ENCODE results near the gene SPDYE2. TPM values are rescaled to one million over a fixed set of nuclear protein-coding genes. Genes with fewer than 3 reads are reported as not detected.
"Not testable (repeated sequence)": the region's sequence is repeated elsewhere in the genome, so short reads cannot be mapped to it uniquely, and the experiment has no call there.

The SPDYE2 gene, protein sequence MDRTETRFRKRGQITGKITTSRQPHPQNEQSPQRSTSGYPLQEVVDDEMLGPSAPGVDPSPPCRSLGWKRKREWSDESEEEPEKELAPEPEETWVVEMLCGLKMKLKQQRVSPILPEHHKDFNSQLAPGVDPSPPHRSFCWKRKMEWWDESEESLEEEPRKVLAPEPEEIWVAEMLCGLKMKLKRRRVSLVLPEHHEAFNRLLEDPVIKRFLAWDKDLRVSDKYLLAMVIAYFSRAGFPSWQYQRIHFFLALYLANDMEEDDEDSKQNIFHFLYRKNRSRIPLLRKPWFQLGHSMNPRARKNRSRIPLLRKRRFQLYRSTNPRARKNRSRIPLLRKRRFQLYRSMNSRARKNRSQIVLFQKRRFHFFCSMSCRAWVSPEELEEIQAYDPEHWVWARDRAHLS
- total RNA-seq, result 0.12 TPM in 1 of 2 replicates, not detected in the other

DNA sequence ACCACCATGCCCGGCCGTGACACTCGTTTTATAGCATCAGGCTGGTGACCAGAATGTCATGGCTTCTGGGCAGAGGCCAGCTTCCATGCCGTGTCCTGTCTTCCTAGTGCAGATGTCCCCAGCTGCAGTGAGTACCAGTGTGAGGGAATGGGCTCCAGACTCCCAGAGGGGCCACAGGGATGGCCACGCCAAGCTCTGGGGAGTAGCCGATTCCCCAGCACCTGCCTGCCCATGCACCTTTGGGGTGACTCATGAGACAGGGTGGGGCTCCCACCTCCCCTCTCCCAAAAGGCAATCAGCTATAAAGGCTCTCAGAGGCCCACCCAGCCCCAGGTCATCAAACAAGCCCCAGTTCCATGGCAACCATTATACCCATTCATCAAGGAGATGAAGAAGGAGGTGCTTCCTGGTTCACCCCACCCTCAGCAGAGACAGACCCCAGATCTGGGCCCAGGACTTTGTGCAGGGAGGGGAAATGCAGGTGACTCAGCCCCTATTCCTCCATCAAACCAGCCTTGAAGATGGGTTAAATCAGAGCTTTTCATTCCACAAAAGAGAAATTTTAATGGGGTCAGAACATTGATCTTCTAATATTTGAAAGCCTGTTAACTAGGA is at the start of gene SPDYE2:
Gene SPDYE2 (plus strand): TSS at position 419 of the 615 bp plus-strand sequence. CDS start 2,030 bp downstream, outside the sequence.
- intact Hi-C loops (cut with micrococcal nuclease), result not testable (repeated sequence)

DNA sequence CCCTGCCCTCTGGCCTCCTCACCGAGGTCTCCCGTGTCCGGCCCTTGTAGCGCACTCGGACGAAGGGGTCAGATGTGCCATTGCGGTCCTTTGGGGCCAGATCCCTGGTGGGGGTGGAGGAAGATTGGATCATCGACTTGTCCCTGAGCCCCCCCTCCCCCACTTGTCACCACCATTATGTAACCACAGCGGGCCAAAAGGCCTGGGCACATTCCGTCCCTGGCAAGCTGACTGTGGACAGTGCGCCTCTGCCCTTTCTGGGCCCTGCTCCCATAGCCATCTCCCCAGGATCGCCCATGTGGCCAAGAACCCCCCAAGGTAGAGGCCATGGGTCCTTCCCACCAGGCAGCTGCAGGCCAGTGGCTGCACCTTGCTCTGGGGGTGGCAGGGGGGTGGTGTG is 47.9 kb upstream of the SPDYE2 start:
- intact Hi-C loops (cut with micrococcal nuclease), result not testable (repeated sequence)

DNA sequence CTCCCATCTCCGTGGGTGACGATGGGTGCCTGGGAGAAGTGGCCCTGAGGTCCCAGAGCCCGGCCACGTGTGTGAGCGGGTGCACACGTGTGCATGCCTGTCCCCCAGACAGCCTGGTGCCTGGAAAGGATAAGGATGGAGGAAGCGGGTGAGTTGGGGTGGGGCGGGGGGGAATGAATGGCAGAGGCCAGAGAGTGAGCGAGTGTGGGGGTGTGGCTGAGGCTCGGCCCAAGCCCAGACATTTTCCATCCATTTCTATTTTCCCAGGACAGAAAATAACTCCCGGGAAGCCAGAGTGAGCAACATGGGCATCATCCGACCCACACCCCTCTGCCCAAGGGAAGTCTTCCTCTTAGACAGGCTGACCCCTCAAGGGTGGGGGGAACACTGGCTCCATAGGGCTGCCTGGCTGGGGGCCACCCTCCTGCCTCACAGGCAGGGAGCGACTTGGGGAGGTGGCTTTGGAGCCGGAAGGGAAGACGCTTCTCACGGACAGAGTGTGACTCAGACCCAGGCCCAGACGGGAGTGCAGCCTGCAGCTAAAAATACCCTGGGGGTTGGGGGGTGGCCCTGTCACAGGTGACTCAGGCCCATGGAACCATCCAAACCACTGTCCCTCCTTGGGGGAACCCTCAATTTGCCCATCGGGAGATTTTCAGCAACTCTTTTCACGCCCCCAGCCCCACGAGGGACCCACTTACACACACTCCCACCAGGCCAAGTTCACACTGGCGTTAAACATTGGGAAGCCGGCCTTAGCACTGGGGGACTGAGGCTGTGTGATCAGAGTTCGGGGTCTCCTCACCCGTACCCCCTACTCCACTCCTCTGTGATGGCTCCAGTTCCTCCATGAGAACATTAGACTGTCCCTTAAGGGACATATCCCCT is 45.5 kb upstream of the SPDYE2 start:
- intact Hi-C loops (cut with micrococcal nuclease), result not testable (repeated sequence)

DNA sequence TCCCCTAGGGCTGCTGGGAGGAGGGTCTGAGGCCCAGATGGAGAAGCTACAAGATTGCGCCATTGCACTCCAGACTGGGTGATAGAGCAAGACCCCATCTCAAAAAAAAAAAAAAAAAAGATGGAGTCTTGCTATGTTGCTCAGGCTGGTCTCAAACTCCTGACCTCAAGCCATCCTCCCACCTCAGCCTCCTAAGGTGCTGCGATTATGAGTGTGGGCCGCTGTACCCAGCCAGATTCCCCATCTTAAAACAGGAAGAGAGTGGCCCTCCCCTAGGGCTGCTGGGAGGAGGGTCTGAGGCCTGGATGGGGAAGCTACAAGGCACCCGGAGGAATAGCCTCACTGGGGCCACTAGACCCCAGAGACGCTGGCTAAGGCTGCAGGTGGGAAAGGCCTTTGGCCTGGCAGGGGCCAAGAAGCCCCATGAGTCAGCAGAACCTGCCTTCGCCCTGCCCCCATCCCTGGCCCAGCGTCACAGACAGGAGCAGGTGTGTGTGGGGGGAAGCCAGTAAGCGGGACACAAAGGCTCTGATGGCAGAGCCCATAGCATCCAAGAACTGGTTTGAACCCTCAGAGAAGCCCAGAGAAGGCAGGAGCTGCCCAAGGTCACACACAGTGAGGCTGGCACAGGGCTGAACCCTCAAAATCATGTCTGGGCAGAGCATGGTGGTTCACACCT is 43.5 kb upstream of the SPDYE2 start:
- intact Hi-C loops (cut with micrococcal nuclease), result not testable (repeated sequence)

DNA sequence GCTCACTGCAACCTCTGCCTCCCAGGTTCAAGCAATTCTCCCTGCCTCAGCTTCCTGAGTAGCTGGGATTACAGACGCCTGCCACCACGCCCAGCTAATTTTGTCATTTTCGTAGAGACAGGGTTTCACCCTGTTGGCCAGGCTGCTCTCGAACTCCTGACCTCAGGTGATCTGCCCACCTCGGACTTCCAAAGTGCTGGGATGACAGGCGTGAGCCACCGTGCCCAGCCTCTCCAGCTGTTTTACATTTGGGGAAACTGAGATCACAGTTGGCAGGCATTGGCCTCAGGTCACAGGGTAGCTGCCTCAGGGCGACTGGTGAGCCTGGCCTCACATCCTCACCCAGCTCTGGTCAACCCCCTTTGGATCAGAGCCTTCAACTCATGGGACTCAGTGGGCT is 40.5 kb upstream of the SPDYE2 start:
- intact Hi-C loops (cut with micrococcal nuclease), result not testable (repeated sequence)

DNA sequence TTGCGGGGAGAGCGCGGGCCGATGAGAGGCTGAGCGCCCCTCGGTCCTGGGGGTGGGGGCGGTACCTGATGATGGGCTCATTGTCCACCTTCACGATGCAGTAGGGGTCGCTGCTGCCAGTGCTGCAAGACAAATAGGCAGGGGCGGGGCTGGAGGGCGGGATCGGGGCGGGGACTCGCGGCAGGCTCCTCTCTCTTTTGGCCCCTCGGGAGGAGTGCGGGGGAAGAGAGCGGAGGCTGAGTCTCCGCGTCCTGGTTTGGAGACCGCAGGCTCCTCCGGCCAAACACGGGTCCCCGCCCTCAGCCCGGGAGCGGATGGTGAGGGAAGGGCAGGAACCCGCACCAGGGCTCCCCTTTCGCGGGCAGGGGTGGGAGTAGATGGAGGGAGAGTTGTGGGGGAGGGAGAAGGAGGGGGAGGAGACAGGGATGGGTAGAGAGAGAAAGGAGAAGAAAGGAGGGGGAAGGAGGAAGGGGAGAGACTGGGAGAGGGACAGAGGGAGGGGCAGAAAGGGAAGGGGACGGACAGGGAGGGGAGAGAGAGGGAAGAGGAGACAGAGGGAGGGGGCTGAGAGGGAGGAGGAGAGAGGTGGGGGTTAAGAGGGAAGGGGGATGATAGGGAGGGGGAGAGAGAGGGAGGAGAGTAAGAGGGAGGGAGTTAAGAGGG is 39.0 kb upstream of the SPDYE2 start:
- intact Hi-C loops (cut with micrococcal nuclease), result not testable (repeated sequence)

DNA sequence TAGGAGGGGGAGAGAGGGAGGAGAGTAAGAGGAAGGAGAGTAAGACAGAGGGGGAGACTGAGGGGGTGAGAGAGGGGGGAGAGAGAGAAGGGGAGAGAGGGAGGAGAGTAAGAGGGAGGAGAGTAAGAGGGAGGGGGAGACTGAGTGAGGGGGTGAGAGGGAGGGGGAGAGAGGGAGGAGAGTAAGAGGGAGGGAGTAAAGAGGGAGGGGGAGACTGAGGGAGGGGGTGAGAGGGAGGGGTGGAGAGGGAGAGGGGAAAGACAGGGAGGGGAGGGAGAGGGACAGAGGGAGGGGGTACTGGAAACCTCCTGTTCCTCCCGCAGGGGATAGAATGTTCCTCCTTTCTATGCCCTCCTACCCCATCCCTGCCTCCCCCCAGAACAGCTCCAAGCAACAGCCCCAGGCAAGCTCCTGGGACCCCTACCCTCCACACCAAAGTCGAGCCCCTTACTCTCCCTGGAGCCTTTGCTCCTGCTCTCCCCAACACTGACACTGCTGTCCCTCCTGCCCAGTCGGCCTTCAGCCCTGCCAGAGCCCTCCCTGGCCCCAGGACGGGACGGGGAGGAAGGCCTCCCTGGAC is 38.3 kb upstream of the SPDYE2 start:
- intact Hi-C loops (cut with micrococcal nuclease), result not testable (repeated sequence)

DNA sequence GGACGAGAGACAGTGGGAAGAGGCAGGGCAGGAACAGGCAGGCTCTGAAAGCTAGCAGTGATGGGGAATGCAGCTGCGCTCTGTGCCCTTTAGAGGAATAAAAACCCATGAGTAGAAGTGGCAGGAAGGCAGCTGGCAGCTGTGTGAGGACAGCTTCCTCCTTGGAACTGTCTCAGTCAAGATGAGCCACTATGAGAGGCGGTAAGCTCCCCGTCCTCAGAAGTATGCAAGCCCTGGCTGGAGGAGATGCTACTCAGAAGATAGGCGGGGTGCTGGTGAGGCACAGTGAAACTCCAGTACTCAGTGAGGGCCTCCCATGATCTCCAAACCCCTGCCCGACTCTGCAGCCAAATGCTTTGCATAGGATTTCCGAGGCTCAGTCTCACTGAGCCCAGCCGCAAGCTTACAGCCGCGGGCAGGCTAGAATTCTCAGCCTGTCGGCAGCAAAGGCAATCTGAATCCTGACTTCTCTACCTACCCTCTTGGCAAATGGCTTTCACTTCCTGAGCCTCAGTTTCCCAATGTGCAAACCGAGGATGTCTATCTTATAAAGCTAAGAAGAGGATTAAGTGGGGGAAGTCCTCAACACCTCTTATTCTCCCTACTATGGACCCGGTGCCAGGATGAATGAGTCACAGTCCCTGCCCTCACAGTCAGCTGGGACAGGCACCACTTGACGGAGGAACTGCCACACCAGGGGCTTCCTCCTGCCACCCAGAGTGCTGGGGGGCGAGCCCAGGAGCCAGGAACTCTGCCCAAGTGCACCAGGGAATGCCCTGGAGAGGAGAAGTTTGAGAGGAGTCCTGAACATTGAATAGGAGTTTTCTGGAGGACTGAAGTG is 35.9 kb upstream of the SPDYE2 start:
- intact Hi-C loops (cut with micrococcal nuclease), result not testable (repeated sequence)

DNA sequence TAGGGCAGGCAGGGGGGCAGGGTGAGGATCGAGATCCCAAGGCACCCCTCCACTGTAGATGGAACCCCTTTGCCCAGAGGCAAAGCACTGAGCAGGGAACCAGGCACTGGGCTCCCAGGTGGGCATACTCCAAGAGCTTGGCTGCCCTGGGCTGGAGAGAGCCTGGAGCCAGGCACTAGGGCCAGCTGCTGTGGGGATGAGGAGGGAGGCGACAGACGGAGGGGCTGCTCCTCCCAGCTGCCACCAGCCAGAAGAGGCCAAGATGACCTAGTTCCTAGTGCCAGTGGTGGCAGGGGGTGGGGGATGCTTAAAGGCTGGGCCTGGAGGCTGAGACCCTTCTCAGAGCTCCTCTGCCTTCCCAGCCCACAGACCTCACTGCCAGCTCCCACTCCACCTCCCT is 35.1 kb upstream of the SPDYE2 start:
- intact Hi-C loops (cut with micrococcal nuclease), result not testable (repeated sequence)

DNA sequence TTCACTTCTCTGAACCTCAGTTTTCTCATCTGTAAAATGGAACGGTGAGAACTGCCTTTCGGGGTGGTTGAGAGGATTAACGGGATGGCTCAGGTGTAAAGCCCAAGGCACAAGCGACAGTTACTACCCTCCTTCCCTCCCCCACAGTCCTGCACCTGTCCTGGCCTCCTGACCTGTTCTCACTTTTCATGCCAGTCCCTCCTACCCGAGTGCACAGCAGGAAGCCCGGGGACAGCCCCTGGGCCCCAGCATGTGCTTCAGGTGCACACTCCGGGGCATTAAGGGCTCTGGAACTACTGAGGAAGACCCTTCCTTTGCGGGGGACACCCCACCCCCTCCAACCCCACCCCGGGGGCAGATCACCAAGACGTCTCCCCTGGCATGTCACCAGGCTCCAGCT is 34.1 kb upstream of the SPDYE2 start:
- intact Hi-C loops (cut with micrococcal nuclease), result not testable (repeated sequence)

DNA sequence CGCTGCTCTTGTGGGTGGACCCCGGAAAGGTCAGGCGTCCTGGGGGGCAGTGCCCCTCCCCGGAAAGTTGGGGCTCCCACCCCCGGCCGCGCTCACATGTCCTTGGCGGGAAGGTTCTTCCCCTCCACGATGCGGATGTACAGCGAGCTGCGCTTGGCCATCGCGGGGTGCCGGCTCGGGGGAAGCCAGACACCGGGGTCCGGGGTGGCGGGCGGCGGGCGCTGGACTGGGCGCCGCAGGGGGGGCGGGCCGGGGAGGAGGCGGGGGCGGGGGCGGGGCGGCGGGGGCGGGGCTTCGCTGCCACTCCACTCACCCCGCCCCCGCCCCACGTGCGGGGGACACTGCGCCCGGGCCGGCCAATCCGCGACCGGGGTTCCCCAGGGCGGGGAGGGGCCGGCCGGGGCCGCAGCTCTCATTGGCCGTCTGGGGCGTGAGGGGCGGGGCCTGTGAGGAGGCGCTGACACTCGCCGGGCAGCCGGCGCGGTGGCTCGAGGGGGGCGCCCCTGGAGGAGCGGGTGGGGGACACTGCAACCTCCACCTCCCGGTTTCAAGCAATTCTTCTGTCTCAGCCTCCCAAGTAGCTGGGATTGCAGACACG is 33.4 kb upstream of the SPDYE2 start, which contains the start of gene RASA4B:
Gene RASA4B (minus strand): TSS at position 228 of the 598 bp plus-strand sequence. CDS start 67 bp downstream, at position 161.
- intact Hi-C loops (cut with micrococcal nuclease), result not testable (repeated sequence)

DNA sequence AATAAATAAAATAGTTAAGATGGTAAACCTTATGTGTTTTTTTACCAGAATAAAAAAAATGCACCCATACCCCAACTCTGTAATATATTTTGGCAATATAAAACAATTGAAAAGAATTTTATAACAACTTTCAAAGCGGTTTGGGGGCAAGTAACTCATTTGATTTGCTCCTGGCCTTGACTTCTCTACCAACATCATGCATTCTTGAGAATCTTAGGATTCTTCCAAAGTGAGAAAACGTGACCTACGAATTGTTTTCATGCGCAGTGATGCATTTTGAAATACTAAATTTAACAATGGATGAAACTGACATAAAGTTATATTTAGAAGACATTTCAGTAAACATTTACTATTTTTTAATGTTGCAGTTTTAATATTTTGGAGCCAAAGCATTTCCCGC is 30.2 kb upstream of the SPDYE2 start:
- intact Hi-C loops (cut with micrococcal nuclease), result not testable (repeated sequence)

DNA sequence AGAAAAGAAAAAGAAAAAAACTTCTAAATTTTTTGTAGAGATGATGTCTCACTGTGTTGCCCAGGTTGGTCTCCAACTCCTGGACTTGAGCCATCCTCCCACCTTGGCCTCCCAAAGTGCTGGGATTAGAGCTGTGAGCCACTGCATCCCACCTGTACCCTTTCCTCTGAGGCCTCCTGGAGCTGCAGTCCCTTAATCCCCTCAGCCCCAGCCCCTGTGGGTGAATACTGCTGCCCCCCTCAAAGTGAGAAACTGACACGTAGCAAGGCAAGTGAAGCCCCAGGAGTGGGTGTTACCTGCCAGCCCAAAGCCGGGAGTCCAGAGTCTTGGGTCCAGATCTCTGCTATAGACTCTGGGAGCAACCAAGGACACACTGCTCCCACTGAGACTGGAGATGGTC is 26.2 kb upstream of the SPDYE2 start:
- intact Hi-C loops (cut with micrococcal nuclease), result not testable (repeated sequence)

DNA sequence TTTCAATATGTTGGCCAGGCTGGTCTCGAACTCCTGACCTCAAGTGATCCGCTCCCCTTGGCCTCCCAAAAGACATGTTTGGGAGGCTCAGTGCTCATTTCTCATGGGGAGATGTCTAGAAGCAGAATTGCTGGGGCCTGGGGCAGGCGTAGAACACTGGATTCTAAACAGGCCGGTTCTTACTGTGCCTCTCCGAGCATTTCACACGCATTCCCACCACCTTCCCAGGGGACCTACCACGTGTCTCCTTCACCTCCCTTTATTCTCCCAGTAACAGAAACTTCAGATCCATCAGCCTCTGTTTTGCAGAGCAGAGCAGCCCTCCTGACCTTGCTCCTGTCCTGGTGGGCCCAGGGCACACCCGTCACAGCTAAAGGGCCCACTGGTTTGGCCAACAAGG is 23.8 kb upstream of the SPDYE2 start:
- intact Hi-C loops (cut with micrococcal nuclease), result not testable (repeated sequence)

DNA sequence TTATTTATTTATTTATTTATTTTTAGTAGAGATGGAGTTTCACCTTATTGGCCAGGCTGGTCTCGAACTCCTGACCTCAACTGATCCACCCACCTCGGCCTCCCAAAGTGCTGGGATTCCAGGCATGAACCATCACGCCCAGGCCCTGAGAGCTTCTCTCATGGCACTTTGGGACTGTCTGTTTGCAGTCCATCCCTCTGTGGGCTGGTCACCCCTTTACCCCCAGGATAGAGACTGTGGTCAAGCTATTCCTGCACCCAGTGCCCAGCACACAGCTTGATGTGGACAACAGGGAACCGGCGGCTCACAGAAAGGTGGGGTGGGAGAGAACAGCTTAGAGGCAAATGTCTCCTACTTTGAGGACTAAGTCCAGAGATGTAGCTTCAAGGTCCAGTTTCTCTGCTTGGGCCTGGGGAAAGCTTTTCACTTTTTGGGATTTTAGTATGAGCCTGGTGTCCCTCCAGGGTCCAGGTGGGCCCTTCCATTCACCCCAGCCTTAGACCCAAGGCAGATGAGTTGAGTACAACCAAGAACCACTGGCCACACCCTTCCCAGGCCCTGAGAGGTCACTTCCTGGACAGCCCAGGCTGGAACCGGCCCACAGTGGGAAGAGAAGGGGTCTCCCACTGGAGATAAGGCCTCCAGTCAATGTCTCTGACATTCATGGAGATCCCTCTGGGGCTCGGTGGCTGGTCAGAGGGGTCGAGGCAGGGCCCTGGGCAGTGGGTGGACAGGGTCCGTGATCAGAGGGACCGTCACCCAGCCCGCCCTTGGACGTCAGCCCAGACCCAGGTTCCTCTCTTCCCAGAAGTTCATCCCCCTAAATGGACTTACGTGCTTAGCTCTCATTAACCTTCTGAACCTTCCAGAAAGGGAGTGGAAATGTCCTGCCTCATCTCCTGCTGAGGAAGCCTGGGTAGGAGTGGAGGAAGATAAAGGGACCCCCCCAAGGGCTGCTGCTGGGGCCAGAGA is 22.9 kb upstream of the SPDYE2 start:
- intact Hi-C loops (cut with micrococcal nuclease), result not testable (repeated sequence)

DNA sequence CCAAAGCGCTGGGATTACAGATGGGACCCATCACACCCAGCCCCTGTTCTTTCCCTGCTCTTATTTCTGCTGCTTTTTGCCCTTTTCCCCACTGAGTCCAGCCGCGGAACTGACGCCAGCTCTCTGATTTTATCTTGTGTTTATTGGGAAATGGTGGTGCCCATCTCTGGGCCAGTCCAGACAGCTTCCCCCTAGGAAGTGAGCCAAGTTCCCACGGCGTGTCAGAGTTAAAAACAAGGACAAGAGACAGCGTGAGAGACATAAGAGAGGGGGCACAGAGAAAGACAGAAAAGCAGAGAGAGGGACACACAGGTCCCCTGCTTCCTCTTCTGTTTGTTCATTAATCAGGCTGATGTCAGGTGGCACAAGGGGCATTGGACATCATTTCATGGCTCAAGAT is 19.4 kb upstream of the SPDYE2 start:
- intact Hi-C loops (cut with micrococcal nuclease), result not testable (repeated sequence)

DNA sequence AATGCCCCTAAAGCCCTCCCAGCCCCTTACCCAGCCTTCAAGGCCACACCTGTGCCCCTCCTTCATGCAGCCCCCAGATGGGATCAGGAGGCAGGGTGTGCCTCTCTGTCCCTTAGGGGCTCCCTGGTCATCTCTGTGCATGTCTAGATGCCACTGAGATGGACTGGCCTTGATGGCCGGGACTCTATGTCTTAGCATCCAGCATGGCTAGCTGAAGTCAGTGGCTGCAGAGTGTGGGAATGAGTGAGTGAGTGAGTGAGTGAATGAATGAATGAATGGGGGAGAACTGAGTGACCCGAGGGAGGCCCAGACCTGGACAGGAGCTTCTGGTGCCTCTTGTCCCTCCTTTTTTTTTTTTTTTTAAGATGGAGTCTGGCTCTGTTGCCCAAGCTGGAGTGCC is 18.9 kb upstream of the SPDYE2 start:
- intact Hi-C loops (cut with micrococcal nuclease), result not testable (repeated sequence)
